ENCODE results near the gene HRCT1. TPM values are rescaled to one million over a fixed set of nuclear protein-coding genes. Genes with fewer than 3 reads are reported as not detected.

Gene HRCT1
- total and polyA plus RNA-seq, 2 experiments from 2014 or later: not detected

DNA sequence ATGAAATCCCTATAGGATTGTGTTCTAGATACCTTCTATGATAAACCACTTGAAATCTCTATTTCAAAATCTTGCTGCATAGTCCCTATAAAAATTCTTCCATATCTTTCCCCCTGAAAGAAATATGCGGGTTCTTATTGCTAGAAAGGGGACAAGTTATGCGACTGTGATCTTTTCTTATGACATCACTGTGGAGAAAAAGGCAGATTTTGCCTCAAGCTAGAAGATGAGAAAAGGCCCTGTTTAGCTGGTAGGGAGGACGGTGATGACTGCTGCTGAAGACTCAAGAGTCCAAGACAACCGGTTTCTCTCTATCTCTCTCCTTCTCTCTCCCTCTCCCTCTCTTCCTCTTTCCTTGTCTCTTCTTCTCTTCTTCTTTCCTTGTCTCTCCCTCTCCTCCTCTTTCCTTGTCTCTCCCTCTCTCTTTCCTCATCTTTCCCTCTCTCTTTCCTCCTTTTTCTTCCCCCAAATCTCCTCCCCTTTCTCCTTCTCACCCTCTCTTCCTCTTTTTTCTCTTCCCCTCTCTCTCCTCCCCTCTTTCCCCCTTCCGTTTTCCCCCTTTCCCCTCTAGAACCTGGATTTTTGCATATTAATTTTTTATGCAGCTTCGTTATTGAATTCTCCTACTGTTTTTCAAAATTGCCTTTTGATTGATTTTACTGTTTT, 46.7 kb downstream of the HRCT1 start:
- no peaks in the 10 kb centered on the region for H3K36me3 ChIP-seq (ENCODE audit: insufficient read depth)
- H3K27me3 ChIP-seq (ENCODE audit: insufficient read depth): no peaks in the 10 kb centered on the region; the same call in 1 of the 2 replicates
- Mint-ChIP-seq H3K4me3 (no peak overlapping the region), H3K27ac (no peak overlapping the region), H3K27me3 (ENCODE audit: insufficient read depth, low read depth, poor library complexity) (peaks cover 4% of the 10 kb centered on the region), H3K36me3 (ENCODE audit: low read depth) (no peaks in the 10 kb centered on the region), H3K4me1 (peaks cover 3% of the 10 kb centered on the region; the same call in 1 of the 3 replicates), H3K9me3 (no peaks in the 10 kb centered on the region; the same call in 2 of the 3 replicates)
- H3K4me2 ChIP-seq: no peak overlapping the region
- ATAC-seq (no peak), DNase-seq (ENCODE audit: low spot score) (no peak)
- H3K4me3 ChIP-seq: no peak overlapping the region
- no peak overlapping the region for H3K27ac ChIP-seq (ENCODE audit: low read depth)
- no peaks in the 10 kb centered on the region for H4K20me1 ChIP-seq (replicated peaks; ENCODE audit: insufficient read depth)
- no peak overlapping the region for H2AFZ ChIP-seq
- H3F3A ChIP-seq (replicated peaks; ENCODE audit: low read depth): no peaks in the 10 kb centered on the region
- H3K79me2 ChIP-seq (replicated peaks; ENCODE audit: insufficient read depth): no peaks in the 10 kb centered on the region
- H3K4me1 ChIP-seq (ENCODE audit: insufficient read depth): no peaks in the 10 kb centered on the region
- TF ChIP-seq ZNF331 (CRISPR knock-in tag; IDR thresholded peaks at IDR 0.05; ENCODE audit: low read depth): no peak
- no peak for TF ChIP-seq ZNF114 (CRISPR knock-in tag; IDR thresholded peaks at IDR 0.05)
- TF ChIP-seq, protein P1, sequence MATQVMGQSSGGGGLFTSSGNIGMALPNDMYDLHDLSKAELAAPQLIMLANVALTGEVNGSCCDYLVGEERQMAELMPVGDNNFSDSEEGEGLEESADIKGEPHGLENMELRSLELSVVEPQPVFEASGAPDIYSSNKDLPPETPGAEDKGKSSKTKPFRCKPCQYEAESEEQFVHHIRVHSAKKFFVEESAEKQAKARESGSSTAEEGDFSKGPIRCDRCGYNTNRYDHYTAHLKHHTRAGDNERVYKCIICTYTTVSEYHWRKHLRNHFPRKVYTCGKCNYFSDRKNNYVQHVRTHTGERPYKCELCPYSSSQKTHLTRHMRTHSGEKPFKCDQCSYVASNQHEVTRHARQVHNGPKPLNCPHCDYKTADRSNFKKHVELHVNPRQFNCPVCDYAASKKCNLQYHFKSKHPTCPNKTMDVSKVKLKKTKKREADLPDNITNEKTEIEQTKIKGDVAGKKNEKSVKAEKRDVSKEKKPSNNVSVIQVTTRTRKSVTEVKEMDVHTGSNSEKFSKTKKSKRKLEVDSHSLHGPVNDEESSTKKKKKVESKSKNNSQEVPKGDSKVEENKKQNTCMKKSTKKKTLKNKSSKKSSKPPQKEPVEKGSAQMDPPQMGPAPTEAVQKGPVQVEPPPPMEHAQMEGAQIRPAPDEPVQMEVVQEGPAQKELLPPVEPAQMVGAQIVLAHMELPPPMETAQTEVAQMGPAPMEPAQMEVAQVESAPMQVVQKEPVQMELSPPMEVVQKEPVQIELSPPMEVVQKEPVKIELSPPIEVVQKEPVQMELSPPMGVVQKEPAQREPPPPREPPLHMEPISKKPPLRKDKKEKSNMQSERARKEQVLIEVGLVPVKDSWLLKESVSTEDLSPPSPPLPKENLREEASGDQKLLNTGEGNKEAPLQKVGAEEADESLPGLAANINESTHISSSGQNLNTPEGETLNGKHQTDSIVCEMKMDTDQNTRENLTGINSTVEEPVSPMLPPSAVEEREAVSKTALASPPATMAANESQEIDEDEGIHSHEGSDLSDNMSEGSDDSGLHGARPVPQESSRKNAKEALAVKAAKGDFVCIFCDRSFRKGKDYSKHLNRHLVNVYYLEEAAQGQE (IDR thresholded peaks at IDR 0.05; ENCODE audit: unreplicated experiment): no peak
- no peak for TF ChIP-seq CREB1 (CRISPR knock-in tag; IDR thresholded peaks at IDR 0.05; ENCODE audit: low read depth)
- TF ChIP-seq JUNB (IDR thresholded peaks at IDR 0.05; ENCODE audit: unreplicated experiment): no peak
- H3K9me2 ChIP-seq (ENCODE audit: insufficient read depth): no peaks in the 10 kb centered on the region

DNA sequence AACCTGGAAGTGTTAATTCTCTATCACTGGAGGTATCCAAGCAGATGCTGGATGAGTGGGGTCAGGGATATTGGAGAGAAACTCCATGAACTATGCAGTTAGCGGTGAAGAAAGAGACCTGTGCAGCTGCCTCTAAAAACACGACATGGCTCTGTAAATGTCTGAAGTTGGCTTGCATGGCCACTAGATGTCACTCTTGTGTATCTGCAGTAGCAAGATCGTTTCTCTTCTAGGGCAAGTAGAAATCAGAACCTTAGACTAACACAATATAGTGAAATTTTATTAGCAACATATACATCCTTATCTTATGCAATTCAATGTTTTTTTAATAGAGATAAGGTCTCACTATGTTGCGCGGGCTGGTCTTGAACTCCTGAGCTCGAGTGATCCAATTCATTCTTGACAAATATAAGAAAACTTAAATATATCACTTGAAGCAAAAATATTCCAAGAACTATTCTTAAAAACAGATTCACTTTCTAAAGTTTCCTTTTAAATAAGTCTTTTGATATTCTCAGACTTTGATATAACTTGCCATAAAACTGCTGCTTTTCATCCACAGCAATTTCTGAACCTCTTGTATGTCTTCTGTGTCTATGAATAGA, 49.0 kb downstream of the HRCT1 start:
- no peak overlapping the region for H3K4me3 ChIP-seq
- ATAC-seq (peak; percentile 94), DNase-seq (ENCODE audit: low spot score) (peak; percentile 87)
- H3K27me3 Mint-ChIP-seq (ENCODE audit: insufficient read depth, low read depth, poor library complexity): peaks cover 2% of the 10 kb centered on the region
- no peaks in the 10 kb centered on the region for H4K20me1 ChIP-seq (replicated peaks; ENCODE audit: insufficient read depth)
- no peak overlapping the region for H3K4me2 ChIP-seq
- TF ChIP-seq NANOG (IDR thresholded peaks at IDR 0.05; ENCODE audit: borderline replicate concordance): no peak
- TF ChIP-seq, protein P2, sequence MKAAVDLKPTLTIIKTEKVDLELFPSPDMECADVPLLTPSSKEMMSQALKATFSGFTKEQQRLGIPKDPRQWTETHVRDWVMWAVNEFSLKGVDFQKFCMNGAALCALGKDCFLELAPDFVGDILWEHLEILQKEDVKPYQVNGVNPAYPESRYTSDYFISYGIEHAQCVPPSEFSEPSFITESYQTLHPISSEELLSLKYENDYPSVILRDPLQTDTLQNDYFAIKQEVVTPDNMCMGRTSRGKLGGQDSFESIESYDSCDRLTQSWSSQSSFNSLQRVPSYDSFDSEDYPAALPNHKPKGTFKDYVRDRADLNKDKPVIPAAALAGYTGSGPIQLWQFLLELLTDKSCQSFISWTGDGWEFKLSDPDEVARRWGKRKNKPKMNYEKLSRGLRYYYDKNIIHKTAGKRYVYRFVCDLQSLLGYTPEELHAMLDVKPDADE (IDR thresholded peaks at IDR 0.05): no peak
- no peak for TF ChIP-seq STAT1 (IDR thresholded peaks at IDR 0.05; ENCODE audit: unreplicated experiment)
- no peak for TF ChIP-seq EZH2 (IDR thresholded peaks at IDR 0.05; ENCODE audit: low read depth, unreplicated experiment)
- TF ChIP-seq, protein P3, sequence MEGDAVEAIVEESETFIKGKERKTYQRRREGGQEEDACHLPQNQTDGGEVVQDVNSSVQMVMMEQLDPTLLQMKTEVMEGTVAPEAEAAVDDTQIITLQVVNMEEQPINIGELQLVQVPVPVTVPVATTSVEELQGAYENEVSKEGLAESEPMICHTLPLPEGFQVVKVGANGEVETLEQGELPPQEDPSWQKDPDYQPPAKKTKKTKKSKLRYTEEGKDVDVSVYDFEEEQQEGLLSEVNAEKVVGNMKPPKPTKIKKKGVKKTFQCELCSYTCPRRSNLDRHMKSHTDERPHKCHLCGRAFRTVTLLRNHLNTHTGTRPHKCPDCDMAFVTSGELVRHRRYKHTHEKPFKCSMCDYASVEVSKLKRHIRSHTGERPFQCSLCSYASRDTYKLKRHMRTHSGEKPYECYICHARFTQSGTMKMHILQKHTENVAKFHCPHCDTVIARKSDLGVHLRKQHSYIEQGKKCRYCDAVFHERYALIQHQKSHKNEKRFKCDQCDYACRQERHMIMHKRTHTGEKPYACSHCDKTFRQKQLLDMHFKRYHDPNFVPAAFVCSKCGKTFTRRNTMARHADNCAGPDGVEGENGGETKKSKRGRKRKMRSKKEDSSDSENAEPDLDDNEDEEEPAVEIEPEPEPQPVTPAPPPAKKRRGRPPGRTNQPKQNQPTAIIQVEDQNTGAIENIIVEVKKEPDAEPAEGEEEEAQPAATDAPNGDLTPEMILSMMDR (conservative IDR thresholded peaks at IDR 0.05; ENCODE audit: low read depth in 2 of 2): peak; percentile 95 to 97
- TF ChIP-seq JUNB (IDR thresholded peaks at IDR 0.05; ENCODE audit: unreplicated experiment): no peak
- no peaks in the 10 kb centered on the region for H3K9me3 Mint-ChIP-seq
- no peaks in the 10 kb centered on the region; the same call in 1 of the 2 replicates for H3K27me3 ChIP-seq (ENCODE audit: insufficient read depth)
- H3K4me3 Mint-ChIP-seq: no peak overlapping the region
- no peaks in the 10 kb centered on the region for H3K36me3 Mint-ChIP-seq (ENCODE audit: low read depth)
- no peak overlapping the region for H2AFZ ChIP-seq
- no peaks in the 10 kb centered on the region for H3K9me2 ChIP-seq (ENCODE audit: insufficient read depth)
- no peak overlapping the region for H3K27ac ChIP-seq (ENCODE audit: low read depth)
- no peaks in the 10 kb centered on the region for H3K36me3 ChIP-seq (ENCODE audit: insufficient read depth)
- no peaks in the 10 kb centered on the region for H3K4me1 ChIP-seq (ENCODE audit: insufficient read depth)
- no peaks in the 10 kb centered on the region for H3K79me2 ChIP-seq (replicated peaks; ENCODE audit: insufficient read depth)
- H3K4me1 Mint-ChIP-seq: no peaks in the 10 kb centered on the region
- no peak overlapping the region for H3K27ac Mint-ChIP-seq
- no peaks in the 10 kb centered on the region for H3F3A ChIP-seq (replicated peaks; ENCODE audit: low read depth)
